Mononuclear cell (primary cell): ENCODE data around the gene MAS1. TPM values are rescaled to one million over a fixed set of nuclear protein-coding genes. Genes with fewer than 3 reads are reported as not detected.
"Not testable (repeated sequence)": the region's sequence is repeated elsewhere in the genome, so short reads cannot be mapped to it uniquely, and the experiment has no call there.

ENCODE experiments used
- H3K27me3 ChIP-seq: 2 replicates; pipeline ENCODE4 v1.6.0; 2011; ENCODE audit warnings: low read length, control low read depth; ENCODE audit not compliant: insufficient read depth
- H3K4me1 ChIP-seq: 2 replicates; pipeline ENCODE4 v1.5.1; 2011; ENCODE audit warnings: mild to moderate bottlenecking, low read length, control low read depth; ENCODE audit not compliant: insufficient read depth
- H3K4me3 ChIP-seq: 2 replicates; pipeline ENCODE4 v1.5.1; 2011; ENCODE audit warnings: mild to moderate bottlenecking, low read length, moderate library complexity
- H3K9me3 ChIP-seq: 2 replicates; pipeline ENCODE4 v1.5.1; 2011; ENCODE audit warnings: low read depth, mild to moderate bottlenecking, control low read depth, low read length
- total RNA-seq: library from RNA; depleted of rRNA; stranded (reverse); fragments of >200 nt; gene quantifications from one replicate; pipeline ENCODE4 v1.2.3, GENCODE V29; 2012

The MAS1 gene
- total RNA-seq: 0.10 TPM

DNA sequence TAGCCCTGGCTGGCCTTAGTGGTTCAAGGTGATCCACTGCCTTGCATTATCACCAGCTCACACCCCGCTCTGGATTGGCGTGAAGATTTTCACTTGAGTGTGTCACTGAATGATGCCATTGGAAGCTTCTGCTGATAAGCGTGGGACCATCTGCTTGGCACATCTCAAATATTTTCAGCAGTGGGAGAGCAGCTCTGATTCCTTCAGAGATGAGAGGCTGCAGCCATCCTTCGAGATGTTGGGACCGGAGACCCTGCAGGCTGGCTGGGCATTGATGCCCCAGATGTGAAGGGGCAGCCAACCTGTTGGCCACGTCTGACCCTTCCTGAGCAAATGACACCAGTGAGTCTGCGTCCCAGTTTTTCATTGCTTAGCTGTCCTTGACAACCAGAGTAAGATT lies at the start of gene MAS1:
Gene MAS1 (plus strand): TSS at position 197 of the 400 bp plus-strand sequence. CDS start 15,968 bp downstream, outside the sequence.
- no peak within 1 kb of the TSS for H3K4me3 ChIP-seq
- H3K4me1 ChIP-seq: no peaks in the 10 kb centered on the region

DNA sequence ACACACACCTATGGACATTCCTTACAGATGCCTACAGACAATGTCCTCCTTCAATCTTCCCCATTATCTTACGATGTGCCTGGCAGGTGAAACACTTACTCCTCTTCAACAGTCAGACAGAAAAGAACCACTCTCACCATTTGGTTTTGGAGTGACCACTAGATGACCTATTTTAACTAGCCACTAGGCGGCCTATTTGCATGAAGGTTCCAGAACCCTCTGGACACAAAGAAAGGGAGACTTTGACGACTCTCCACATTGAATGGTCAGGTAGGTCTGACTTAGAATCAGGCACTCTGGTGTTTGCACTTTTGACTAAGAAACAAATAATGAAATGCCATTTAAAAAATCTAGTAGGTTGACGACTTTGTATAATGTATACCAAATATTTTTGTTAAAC lies 48.8 kb upstream of the MAS1 start:
- Histone ChIP-seq H3K4me3 (no peak overlapping the region), H3K4me1 (no peaks in the 10 kb centered on the region), H3K9me3 (no peaks in the 10 kb centered on the region), H3K27me3 (no peaks in the 10 kb centered on the region)

More for the DNA sequence above, at the start of gene MAS1:
- Histone ChIP-seq H3K9me3 (no peaks in the 10 kb centered on the region), H3K27me3 (peaks cover 13% of the 10 kb centered on the region)

DNA sequence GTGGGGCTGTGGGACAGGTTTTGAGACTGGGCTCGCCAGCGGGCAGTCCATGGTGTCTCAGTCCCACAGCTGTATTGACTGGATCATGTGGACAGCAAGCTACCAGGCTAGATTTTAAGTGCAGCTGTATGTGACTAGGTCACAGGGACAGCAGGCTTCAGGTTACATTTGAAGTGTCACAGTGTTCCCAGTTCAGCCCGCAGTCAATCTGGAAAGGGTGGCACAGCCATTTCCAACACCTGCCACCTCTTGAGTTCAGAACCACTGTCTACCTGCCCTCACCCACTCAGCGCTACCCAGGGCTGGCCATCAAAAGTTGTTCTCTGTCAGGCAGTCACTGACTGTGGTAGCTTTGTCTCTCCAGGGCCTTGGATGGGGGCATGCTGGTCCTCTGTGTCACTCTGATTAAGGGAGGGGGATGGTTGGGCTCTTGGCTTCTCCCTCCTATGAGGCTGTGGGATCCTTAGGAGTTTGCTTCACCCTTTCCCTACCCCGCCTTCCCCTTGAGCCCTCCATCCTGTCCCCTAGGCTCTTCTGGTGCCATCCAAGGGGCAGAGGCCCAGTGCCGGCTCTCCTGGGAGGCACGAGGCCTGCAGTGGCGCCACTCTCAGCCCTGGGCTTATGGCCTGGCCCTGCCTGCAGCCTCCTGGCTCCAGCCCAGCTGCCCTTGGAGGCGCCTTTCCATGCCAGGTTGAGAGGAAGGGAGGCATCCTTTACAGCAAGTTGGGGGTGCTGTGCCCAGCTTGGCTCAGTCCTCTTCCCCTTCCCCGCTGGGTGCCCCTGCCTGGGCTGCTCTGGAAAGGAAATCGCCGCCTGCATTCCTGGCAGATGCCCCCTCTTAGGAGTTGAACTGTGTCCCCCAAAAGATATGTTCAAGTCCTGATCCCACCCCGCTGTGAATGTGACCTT lies 45.8 kb upstream of the MAS1 start:
- H3K4me3 ChIP-seq: no peak overlapping the region

DNA sequence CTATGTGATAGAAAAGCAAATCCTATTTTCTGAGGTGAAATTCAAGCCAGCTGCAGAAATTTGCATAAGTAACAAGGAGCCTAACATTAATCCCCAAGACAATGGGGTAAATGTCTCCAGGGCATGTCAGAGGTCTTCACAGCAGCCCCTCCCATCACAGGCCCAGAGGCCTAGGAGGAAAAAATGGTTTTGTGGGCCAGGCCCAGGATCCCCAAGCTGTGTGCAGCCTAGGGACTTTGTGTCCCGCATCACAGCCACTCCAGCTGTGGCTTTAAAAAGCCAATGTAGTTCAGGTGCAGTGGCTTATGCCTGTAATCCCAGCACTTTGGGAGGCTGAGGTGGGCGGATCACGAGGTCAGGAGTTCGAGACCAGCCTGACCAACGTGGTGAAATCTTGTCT lies 42.2 kb upstream of the MAS1 start:
- not testable (repeated sequence) for H3K4me1 ChIP-seq, H3K4me3 ChIP-seq, H3K9me3 ChIP-seq, H3K27me3 ChIP-seq

More for the DNA sequence above, 45.8 kb upstream of the MAS1 start:
- Histone ChIP-seq H3K9me3 (no peaks in the 10 kb centered on the region), H3K4me1 (no peaks in the 10 kb centered on the region), H3K27me3 (no peaks in the 10 kb centered on the region)

DNA sequence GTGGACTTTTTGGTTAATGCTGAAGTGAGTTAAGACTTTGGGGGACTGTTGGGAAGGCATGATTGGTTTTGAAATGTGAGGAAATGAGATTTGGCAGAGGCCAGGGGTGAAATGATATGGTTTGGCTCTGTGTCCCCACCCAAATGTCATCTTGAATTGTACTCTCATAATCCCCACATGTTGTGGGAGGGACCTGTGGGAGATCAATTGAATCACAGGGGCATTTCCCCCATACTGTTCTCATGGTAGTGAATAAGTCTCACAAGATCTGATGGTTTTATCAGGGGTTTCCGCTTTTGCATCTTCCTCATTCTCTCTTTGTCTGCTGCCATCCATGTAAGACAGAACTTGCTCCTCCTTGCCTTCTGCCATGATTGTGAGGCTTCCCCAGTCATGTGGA lies 40.9 kb upstream of the MAS1 start:
- H3K9me3 ChIP-seq, H3K27me3 ChIP-seq, H3K4me1 ChIP-seq, H3K4me3 ChIP-seq: not testable (repeated sequence)

DNA sequence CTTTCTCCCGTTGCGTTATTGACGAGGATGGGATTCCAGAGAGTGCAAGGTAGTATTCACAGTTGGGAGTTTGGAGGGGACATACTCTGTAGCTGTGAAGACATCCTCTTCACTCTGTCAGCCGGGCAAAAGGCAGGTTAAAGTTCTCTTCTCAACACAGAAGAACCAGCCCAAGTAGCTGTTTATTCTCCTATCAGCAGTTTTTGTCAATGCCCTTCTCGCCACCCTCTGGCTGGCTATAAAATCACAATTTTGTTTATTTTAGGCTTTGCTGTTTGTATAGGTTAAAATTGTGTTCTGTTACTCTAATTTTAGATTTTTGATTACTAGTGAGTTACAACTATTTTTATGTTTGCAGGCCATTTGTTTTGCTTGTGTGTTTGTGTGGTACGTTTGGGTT lies 37.9 kb upstream of the MAS1 start:
- Histone ChIP-seq H3K9me3 (peaks cover 9% of the 10 kb centered on the region), H3K4me1 (no peaks in the 10 kb centered on the region), H3K4me3 (no peak overlapping the region), H3K27me3 (peaks cover 2% of the 10 kb centered on the region)

DNA sequence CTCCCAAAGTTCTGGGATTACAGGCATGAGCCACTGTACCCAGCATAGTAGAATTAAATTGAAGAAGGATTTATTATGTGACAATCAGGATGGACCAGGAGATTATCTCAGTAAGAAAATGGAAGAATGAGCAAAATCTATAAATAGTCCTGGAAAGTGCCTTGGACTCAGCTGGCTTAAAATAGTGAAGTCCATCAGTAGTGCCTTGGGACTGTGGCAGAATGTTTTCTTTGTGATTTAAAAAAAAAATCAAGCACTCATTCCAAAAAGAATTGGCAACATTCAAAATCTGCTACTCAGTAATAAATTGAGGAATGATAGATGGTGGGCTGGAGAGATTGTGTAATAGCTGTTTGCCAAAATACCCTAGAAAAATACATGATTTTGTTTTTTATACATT lies 37.0 kb upstream of the MAS1 start:
- Histone ChIP-seq H3K4me3 (no peak overlapping the region), H3K9me3 (peaks cover 9% of the 10 kb centered on the region), H3K4me1 (no peaks in the 10 kb centered on the region), H3K27me3 (peaks cover 3% of the 10 kb centered on the region)

DNA sequence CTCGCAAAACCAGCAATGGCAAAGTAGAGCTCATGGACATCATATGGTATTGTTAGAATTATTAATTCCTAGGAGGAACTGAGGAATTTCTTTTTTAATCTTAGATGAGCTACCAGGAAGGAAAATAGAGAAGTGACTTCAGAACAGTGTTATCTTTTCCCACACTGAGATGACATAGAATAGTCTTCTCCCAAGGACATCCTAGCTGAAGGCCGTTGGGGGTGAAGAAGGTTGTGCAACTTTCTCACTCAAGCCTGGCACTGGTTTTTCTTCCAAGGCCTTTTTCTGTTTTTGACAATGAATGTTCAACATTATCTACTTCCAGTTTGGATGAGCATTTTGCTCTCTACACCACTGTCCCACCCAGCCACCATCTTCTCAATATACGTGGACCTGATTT lies 35.8 kb upstream of the MAS1 start:
- Histone ChIP-seq H3K4me3 (no peak overlapping the region), H3K4me1 (no peaks in the 10 kb centered on the region), H3K9me3 (peaks cover 9% of the 10 kb centered on the region), H3K27me3 (peaks cover 3% of the 10 kb centered on the region)

DNA sequence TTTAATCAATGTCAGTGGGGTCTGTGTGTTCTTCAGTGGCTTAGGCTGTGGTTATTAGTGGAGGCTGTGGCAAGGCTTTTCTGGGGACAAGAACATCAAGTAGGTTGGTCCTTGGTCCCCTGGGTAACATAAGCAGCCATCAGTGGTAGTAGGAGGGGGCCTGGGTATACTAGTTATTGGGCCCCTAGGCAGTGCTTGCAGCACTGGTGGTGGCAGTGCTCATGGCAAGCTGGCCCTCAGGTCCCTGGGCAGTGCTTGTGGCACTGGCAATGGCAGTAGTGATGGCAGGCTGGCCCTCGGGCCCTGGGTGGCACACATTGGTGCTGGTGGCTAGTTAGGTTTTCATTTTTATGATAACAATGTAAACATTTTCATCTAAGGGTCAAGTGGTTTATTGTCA lies 32.5 kb upstream of the MAS1 start:
- Histone ChIP-seq H3K27me3 (peaks cover 3% of the 10 kb centered on the region), H3K4me3 (no peak overlapping the region), H3K4me1 (peaks cover 11% of the 10 kb centered on the region), H3K9me3 (peaks cover 9% of the 10 kb centered on the region)

DNA sequence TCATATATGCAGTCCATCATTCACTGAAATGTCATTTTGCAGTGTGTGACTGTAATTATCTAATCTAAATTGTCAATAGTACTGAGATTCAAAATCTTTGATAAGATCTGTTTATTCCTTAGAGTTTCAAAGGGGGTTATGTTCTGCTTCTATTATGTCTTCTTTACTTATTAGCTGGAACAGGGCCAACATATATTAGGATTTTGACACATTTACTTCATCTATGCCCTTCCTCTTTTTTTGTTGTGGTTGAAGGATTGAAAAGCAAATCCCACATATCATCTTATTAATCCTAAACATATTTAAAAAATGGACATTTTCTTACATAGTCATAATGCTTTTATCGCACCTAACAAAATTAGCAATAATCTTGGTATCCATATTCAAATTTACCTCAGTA lies 30.3 kb upstream of the MAS1 start:
- Histone ChIP-seq H3K4me3 (no peak overlapping the region), H3K9me3 (peaks cover 9% of the 10 kb centered on the region), H3K4me1 (peaks cover 11% of the 10 kb centered on the region), H3K27me3 (peaks cover 3% of the 10 kb centered on the region)

DNA sequence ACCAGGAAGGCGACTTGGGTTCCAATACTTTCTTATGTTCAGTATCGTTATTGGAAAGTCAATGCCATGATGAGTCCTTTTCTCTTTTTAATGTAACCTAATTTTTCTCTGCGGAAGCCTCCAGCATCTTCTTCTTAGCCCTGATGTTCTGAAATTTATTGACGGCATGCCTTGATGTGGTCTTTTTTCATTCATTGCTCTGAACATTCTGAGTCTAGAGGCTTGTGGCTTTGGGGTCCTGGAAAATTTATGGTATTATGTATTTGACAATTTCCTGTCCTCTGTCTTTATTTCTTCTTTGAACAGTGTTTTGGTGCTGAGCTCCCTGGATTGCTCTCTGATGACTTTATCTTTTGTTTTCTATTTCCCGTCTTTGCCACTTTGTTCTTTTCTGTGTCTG lies 28.7 kb upstream of the MAS1 start:
- H3K4me3 ChIP-seq: no peak overlapping the region
- H3K9me3 ChIP-seq: peaks cover 6% of the 10 kb centered on the region
- H3K27me3 ChIP-seq: peaks cover 3% of the 10 kb centered on the region
- peaks cover 11% of the 10 kb centered on the region for H3K4me1 ChIP-seq

DNA sequence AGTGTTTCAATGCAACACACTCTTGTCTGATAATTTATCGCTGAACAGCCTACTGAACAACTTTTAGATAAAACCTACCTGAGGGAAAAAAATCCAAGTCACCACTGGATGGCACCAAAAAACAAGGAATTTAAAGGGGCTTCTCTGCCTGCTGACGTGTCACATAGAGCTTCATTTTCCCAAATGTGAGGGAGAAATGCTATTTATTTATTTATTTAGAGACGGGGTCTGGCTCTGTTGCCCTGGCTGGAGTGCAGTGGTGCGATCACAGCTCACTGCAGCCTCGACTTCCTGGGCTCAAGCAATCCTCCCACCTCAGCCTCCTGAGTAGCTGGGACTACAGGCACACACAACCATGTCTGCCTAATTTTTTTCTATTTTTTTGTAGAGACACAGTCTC lies 27.4 kb upstream of the MAS1 start:
- H3K4me1 ChIP-seq: peaks cover 11% of the 10 kb centered on the region
- H3K9me3 ChIP-seq, H3K4me3 ChIP-seq, H3K27me3 ChIP-seq: not testable (repeated sequence)

DNA sequence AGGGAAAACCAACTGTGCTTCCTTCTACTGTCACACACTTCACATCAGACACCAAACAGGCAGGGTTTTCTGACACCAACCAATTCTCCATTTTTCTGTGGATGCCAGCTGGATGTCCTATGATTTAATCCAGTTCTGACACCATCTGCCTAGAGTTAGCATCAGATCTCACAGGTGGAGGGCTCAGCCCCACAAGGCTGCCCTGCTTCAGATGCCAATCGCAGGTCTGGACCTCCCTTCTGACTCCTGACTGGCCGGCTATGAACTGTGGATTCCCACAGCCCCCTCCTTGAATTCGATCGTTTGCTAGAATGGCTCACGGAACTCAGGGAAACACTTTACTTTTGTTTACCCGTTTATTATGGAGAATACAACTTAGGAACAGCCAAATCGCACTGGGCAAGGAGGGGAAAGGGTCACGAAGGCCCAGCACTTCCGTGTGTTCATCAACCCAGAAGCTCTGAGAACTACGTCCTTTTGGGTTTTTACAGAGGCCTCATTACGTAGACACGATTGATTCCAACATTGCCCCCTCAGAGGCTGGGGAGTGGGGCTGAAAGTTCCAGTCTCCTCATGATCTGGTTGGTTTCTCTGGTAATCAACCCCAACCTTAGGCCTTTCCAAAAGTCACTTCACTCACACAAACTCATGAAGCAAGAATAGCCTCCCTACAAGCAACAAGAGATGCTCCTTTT lies 25.4 kb upstream of the MAS1 start:
- Histone ChIP-seq H3K9me3 (no peaks in the 10 kb centered on the region), H3K4me1 (peaks cover 11% of the 10 kb centered on the region), H3K27me3 (no peaks in the 10 kb centered on the region), H3K4me3 (no peak overlapping the region)

DNA sequence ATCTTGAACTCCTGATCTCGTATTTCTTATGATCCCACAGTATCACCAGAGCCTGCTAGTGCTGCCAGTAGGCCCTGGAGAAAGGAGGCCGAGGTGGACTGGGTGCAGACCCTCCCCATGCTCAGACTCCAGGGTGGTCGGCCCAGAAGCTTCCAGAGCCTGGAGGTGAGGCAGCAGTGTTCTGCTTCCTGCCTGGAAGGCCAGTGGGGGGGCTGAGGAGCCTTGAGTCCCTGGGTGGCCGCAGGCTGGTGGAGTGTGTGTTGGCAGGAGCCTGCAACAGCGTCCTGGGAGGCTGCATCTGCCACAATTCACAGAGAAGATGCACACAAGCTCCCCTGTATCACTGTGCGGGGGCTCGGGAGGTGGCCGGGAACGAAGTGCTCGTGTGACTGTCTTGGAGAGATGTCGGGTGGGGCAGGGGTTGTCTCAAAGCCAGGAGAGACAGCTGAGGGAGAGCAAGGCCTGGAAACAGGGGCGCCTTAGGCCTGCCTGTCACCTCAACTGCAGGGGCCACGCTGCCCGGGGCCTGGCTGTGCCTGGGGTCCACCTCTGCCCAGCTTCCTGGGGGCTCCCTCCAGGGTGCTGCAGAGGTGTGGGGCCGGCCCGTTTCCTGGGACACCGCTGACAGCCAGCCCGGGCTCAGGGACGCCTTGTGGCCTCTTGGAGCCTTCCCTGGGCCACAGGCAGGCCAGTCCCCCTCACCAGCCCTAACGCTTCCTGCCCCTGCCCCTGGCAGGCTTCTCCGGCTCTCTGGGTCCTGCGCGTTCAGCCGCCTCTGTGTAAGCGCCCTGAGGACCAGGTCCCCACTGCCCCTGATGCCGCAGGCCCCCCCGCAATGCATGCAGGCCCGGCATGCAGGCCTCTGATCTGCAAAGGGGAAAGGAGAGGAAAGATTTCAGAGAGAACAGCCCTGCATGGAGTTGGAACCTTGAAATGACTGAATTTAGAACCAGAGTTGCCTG lies 24.2 kb upstream of the MAS1 start:
- H3K27me3 ChIP-seq: no peaks in the 10 kb centered on the region
- no peaks in the 10 kb centered on the region for H3K9me3 ChIP-seq
- H3K4me3 ChIP-seq: no peak overlapping the region
- H3K4me1 ChIP-seq: peaks cover 9% of the 10 kb centered on the region

DNA sequence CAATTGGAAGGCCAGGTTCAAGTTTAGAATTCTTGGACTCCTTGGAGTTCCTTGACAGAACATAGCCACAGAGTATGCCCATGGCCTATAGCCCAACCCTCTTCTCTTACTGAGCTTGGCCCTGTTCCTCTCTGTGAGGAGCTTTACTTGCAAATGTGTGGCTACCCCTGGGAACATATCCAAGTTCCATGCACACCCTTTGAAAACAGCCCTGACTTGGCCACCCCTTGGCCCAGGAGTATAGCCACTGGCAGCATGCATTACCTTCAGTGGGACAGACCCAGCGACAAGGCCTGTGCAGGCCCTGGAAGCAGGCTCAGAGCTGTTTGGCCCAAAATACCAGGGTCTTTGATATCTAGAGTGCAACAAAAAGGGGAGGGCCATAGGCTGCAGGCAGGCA lies 19.5 kb upstream of the MAS1 start:
- H3K27me3 ChIP-seq: no peaks in the 10 kb centered on the region
- no peaks in the 10 kb centered on the region for H3K4me1 ChIP-seq
- no peaks in the 10 kb centered on the region for H3K9me3 ChIP-seq
- H3K4me3 ChIP-seq: no peak overlapping the region
